HFFc6 (cell line): Measurements from ENCODE around the gene SLC35F1. TPM values are rescaled to one million over a fixed set of nuclear protein-coding genes. Genes with fewer than 3 reads are reported as not detected.

ENCODE experiments used
- DNase-seq: peaks from one replicate; pipeline ENCODE4 v3.0.0-alpha.2; 2018
- H3K27ac Mint-ChIP-seq: 2 replicates; pipeline ENCODE4 v1.8.0; 2020; ENCODE audit warnings: mild to moderate bottlenecking, mixed read lengths
- H3K27me3 Mint-ChIP-seq: 2 replicates; pipeline ENCODE4 v1.8.0; 2021; ENCODE audit warnings: mild to moderate bottlenecking, moderate library complexity, mixed read lengths; ENCODE audit not compliant: insufficient read depth
- H3K36me3 Mint-ChIP-seq: 2 replicates; pipeline ENCODE4 v1.8.0; 2021; ENCODE audit warnings: low read depth, mixed read lengths
- H3K4me1 Mint-ChIP-seq: 2 replicates; pipeline ENCODE4 v1.8.0; 2020; ENCODE audit warnings: low read depth, mixed read lengths
- H3K4me3 Mint-ChIP-seq: 2 replicates; pipeline ENCODE4 v1.8.0; 2020; ENCODE audit warnings: mild to moderate bottlenecking, moderate library complexity, mixed read lengths
- H3K9me3 Mint-ChIP-seq: 2 replicates; pipeline ENCODE4 v1.8.0; 2020; ENCODE audit warnings: mild to moderate bottlenecking, mixed read lengths
- total RNA-seq, 6 experiments: library from RNA; stranded (reverse); fragmentation: NEBNext Ultra II Directional; extraction: Animal tissue kit (Norgen Biotek cat#: 25700); gene quantifications; 2 replicates in 1 of 6; 3 replicates in 5 of 6; pipeline ENCODE4 v1.2.3, GENCODE V29; 2021
- TF ChIP-seq, protein P1 (sequence below): fragments of 200-600 bp; sonication (generic); IDR thresholded peaks from 2 replicates; pipeline ENCODE4 v1.5.0; 2021; ENCODE audit warnings: antibody characterized with exemption, mild to moderate bottlenecking

The SLC35F1 gene
- total RNA-seq, 6 experiments from 2014 or later = not detected

DNA sequence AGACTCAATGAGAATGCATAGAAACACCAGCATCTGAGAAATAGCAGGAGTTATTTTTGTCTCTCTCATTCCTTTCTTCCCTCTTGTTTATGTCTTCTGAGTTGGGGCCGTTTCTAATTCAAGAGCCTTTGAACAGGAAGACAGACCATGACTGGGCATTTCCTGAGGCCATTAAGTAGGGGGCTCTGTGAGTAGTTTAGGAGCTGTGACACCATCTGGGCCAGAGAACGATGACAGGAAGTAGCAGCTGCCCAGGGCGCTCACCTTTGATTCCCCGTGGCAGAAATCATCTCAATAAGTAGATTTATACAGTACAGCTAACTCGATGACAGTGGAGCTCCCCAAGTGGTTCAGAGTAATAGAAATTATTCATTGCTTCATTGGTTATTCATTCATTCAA is 342.6 kb downstream of the SLC35F1 start:
- H3K36me3 Mint-ChIP-seq = no peaks in the 10 kb centered on the region
- no peak overlapping the region for H3K27ac Mint-ChIP-seq
- no peaks in the 10 kb centered on the region; the same call in none of the 2 replicates for H3K27me3 Mint-ChIP-seq
- TF ChIP-seq, protein P1, sequence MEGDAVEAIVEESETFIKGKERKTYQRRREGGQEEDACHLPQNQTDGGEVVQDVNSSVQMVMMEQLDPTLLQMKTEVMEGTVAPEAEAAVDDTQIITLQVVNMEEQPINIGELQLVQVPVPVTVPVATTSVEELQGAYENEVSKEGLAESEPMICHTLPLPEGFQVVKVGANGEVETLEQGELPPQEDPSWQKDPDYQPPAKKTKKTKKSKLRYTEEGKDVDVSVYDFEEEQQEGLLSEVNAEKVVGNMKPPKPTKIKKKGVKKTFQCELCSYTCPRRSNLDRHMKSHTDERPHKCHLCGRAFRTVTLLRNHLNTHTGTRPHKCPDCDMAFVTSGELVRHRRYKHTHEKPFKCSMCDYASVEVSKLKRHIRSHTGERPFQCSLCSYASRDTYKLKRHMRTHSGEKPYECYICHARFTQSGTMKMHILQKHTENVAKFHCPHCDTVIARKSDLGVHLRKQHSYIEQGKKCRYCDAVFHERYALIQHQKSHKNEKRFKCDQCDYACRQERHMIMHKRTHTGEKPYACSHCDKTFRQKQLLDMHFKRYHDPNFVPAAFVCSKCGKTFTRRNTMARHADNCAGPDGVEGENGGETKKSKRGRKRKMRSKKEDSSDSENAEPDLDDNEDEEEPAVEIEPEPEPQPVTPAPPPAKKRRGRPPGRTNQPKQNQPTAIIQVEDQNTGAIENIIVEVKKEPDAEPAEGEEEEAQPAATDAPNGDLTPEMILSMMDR = no peak
- H3K4me1 Mint-ChIP-seq = no peaks in the 10 kb centered on the region
- no peak for DNase-seq
- H3K9me3 Mint-ChIP-seq = no peaks in the 10 kb centered on the region; the same call in 1 of the 2 replicates
- H3K4me3 Mint-ChIP-seq = no peak overlapping the region

DNA sequence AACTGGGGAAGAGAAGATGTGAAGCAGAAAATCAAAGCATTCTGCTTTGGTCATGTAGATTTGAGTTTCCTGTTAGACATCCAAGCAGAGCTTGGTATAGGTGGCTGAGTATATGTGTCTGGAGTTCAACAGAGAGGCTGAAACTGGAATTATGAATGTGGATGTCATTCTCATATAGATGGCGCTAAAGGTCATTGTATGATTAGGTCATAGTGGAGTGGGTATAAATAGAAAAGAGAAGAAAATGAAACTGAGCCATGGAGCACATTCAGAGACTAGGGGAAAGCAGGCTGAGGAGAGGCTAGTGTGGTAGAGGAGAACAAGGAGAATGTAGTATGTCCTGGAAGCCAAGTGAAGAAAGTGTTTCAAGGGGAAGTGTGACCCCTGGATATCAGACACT is 345.4 kb downstream of the SLC35F1 start:
- TF ChIP-seq, protein P1 = no peak
- no peak overlapping the region for H3K27ac Mint-ChIP-seq
- H3K4me1 Mint-ChIP-seq = no peaks in the 10 kb centered on the region
- H3K9me3 Mint-ChIP-seq = no peaks in the 10 kb centered on the region
- H3K4me3 Mint-ChIP-seq = no peak overlapping the region
- no peak for DNase-seq
- H3K36me3 Mint-ChIP-seq = no peaks in the 10 kb centered on the region
- no peaks in the 10 kb centered on the region; the same call in 1 of the 2 replicates for H3K27me3 Mint-ChIP-seq

DNA sequence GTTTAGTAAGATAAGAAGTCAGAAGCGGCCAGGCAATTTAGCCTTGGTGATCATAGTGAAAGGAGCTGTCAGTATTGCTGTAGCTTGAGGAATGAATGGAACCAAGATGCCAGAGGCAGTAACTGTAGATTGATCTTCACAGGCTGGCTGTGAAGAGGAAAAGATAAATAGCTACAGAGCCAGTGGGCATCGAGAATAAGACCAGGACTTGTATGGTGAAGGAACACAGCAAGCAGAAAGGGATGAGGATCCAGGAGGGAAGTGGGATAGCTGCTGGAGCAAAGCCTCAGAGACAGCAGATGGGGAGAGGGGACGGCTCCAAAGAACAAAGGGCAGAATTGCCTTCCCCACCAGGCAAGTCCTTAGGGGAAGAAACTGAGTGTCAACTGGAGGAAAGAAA is 346.7 kb downstream of the SLC35F1 start:
- Mint-ChIP-seq H3K36me3 (no peaks in the 10 kb centered on the region), H3K27me3 (no peaks in the 10 kb centered on the region; the same call in 1 of the 2 replicates), H3K27ac (no peak overlapping the region), H3K9me3 (no peaks in the 10 kb centered on the region), H3K4me3 (no peak overlapping the region), H3K4me1 (no peaks in the 10 kb centered on the region)
- no peak for DNase-seq
- TF ChIP-seq, protein P1 = no peak

DNA sequence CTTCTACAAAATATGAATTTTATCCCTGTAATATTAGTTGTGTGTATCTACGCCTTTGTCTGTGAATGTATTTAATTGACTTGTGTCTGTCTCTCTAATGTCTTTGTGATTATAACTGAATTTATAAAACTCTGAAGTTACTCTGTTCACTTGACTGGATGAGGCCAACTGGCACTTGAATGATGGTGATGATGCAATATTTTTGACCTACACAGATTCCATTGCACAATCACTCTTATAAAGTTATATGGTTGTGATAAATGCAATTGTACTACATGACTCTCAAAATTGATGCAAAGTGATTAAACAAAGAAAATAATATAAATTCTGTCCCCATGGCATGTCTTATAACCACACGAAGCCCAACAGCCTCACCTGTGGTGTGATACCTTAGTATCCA is 353.8 kb downstream of the SLC35F1 start:
- H3K27me3 Mint-ChIP-seq = peaks cover 4% of the 10 kb centered on the region
- TF ChIP-seq, protein P1 = no peak
- H3K4me3 Mint-ChIP-seq = no peak overlapping the region
- H3K36me3 Mint-ChIP-seq = no peaks in the 10 kb centered on the region
- H3K4me1 Mint-ChIP-seq = no peaks in the 10 kb centered on the region
- no peak for DNase-seq
- no peaks in the 10 kb centered on the region for H3K9me3 Mint-ChIP-seq
- no peak overlapping the region for H3K27ac Mint-ChIP-seq

DNA sequence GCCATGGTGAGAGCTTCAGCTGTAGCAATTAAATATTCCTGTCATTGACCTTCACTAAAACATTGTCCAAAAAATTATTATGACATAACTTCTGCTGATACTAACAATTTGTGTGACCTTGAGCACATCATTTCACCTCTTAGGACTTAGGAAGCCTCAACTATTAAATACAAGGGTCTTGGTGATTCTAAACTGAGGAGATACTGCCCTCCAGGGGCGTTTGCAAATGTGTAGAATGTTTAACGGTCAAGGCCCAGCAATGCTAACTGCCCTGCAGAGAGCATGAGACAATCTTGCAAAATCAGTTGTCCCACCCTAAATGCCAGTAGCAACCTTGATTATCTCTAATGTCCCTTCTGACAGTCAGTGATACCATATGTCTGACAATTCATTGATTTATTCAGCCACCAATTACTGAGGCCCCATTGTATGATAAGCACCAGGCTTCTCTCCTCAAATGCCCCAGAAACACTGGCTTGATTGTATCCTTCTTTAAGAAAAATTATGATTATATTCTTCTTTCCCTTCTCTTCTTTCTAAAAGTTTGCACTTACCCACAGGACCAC is 356.9 kb downstream of the SLC35F1 start:
- TF ChIP-seq, protein P1 = peak; percentile 31; the same call in 1 of the 2 replicates
- Mint-ChIP-seq H3K4me1 (no peaks in the 10 kb centered on the region), H3K27me3 (peaks cover 4% of the 10 kb centered on the region), H3K27ac (no peak overlapping the region), H3K36me3 (no peaks in the 10 kb centered on the region), H3K4me3 (no peak overlapping the region), H3K9me3 (no peaks in the 10 kb centered on the region)
- DNase-seq = no peak

DNA sequence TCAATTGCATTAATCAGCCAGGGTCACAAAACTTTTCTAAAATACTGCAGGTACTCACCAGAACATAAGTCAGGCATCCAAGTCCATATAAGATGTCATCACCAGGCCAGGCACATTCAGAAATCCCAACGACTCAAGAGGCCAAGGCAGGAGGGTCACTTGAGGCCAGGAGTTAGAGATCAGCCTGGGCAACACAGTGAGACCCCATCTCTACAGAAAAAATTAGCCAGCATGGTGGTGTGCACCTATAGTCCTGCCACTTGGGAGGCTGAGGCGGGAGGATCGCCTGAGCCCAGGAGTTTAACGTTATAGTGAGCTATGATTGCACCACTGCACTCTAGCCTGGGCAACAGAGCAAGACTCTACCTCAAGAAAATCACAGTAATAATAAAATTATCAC is 362.6 kb downstream of the SLC35F1 start:
- DNase-seq = no peak
- Mint-ChIP-seq H3K4me1 (no peaks in the 10 kb centered on the region), H3K36me3 (no peaks in the 10 kb centered on the region), H3K4me3 (no peak overlapping the region), H3K9me3 (no peaks in the 10 kb centered on the region), H3K27me3 (no peaks in the 10 kb centered on the region; the same call in 1 of the 2 replicates), H3K27ac (no peak overlapping the region)
- TF ChIP-seq, protein P1 = no peak
